A673 (cell line): ENCODE results near the gene IQGAP1. TPM values are rescaled to one million over a fixed set of nuclear protein-coding genes. Genes with fewer than 3 reads are reported as not detected.

Experiments
- BruUV-seq: library from RNA; stranded (reverse); fragments of 400-500 nt; replicated peaks from 2 replicates; lab custom pipeline; 2021; lab: Mats Ljungman, UMichigan
- CTCF ChIA-PET: fragments of 300-600 bp; sonication (Branson Sonifier 250); formaldehyde crosslinking; loops from one replicate; lab custom pipeline; 2022; ENCODE audit warnings: antibody characterized with exemption; lab: Charles Lee
- POLR2A ChIA-PET: fragments of 300-600 bp; sonication (Branson Sonifier 250); formaldehyde crosslinking; loops from one replicate; lab custom pipeline; 2022; ENCODE audit warnings: antibody characterized with exemption; ENCODE audit not compliant: low non-redundant PET; lab: Charles Lee
- DNase-seq: peaks from one replicate; pipeline ENCODE4 v3.0.0-alpha.2; 2015; ENCODE audit warnings: low spot score
- H3K27ac ChIP-seq: fragments of 200-600 bp; sonication (generic); 2 replicates; pipeline ENCODE4 v1.5.1; 2016; ENCODE audit warnings: mixed run types, low read depth, mild to moderate bottlenecking, mixed read lengths, antibody characterized with exemption, low read length; ENCODE audit not compliant: poor library complexity, severe bottlenecking
- H3K27me3 ChIP-seq: fragments of 200-600 bp; sonication (generic); replicated peaks from 2 replicates; pipeline ENCODE4 v1.6.1; 2017; ENCODE audit warnings: mixed run types, low read depth, mild to moderate bottlenecking, mixed read lengths, antibody characterized with exemption, low read length; ENCODE audit not compliant: insufficient read depth, poor library complexity
- H3K36me3 ChIP-seq: fragments of 200-600 bp; sonication (generic); 2 replicates; pipeline ENCODE4 v1.6.1; 2016; ENCODE audit warnings: mixed run types, mild to moderate bottlenecking, mixed read lengths, antibody characterized with exemption, low read length; ENCODE audit not compliant: insufficient read depth, poor library complexity, severe bottlenecking
- H3K4me1 ChIP-seq: fragments of 200-600 bp; sonication (generic); 2 replicates; pipeline ENCODE4 v1.6.1; 2017; ENCODE audit warnings: mixed run types, mild to moderate bottlenecking, mixed read lengths, antibody characterized with exemption, low read length; ENCODE audit not compliant: insufficient read depth, poor library complexity, severe bottlenecking
- H3K4me3 ChIP-seq: fragments of 200-600 bp; sonication (generic); 2 replicates; pipeline ENCODE4 v1.5.1; 2016; ENCODE audit warnings: low read depth, mixed run types, mild to moderate bottlenecking, mixed read lengths, low read length; ENCODE audit not compliant: poor library complexity, severe bottlenecking
- H3K9me3 ChIP-seq: fragments of 200-600 bp; sonication (generic); 2 replicates; pipeline ENCODE4 v1.6.1; 2016; ENCODE audit warnings: mixed run types, low read depth, mild to moderate bottlenecking, mixed read lengths, antibody characterized with exemption, low read length; ENCODE audit not compliant: poor library complexity, severe bottlenecking
- EZH2 ChIP-seq: fragments of 200-600 bp; sonication (generic); IDR thresholded peaks from 2 replicates; pipeline ENCODE4 v1.6.1; 2017; ENCODE audit warnings: borderline replicate concordance, low read depth, mild to moderate bottlenecking, mixed read lengths, antibody characterized with exemption, low read length; ENCODE audit not compliant: poor library complexity, severe bottlenecking
- intact Hi-C: fragments of 100-400 bp; cut with micrococcal nuclease; formaldehyde crosslinking; loops from one replicate; pipeline ENCODE4 v1.10.0; 2022; ENCODE audit not compliant: unreplicated experiment
- total RNA-seq: library from RNA; stranded (reverse); gene quantifications from 2 replicates; pipeline ENCODE4 v1.2.3, GENCODE V29; 2021
- TF ChIP-seq, protein P1 (sequence below): fragments of 300-800, 200-600 bp; sonication (generic); conservative IDR thresholded peaks from 2 replicates; pipeline ENCODE4 v1.5.1; 2017; ENCODE audit warnings: low read depth, mild to moderate bottlenecking, antibody characterized with exemption, low read length, moderate library complexity, mixed read lengths

IQGAP1 gene
- total RNA-seq, 1 experiment from 2014 or later, result 119 TPM

DNA sequence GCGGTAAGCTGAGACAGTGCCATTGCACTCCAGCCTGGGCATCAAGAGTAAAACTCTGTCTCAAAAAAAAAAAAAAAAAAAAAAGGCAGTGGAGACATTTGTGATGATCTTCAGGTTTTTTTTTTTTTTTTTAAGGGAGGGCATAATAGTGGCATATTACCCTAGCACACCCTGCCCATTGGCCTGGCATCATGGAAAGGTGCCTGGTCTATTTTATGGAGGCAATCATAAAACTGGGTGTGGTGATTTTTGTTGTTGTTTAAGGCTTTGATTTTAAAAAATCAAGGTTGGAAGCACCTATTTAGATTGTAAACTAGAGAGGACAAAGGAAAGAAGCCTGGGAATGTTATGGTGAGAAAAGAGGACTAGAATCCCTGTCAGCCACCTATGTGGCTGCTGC is 6.0 kb downstream of the IQGAP1 start:
- H3K36me3 ChIP-seq, result peaks cover 21% of the 10 kb centered on the region
- CTCF ChIA-PET, result no interaction called here
- POLR2A ChIA-PET, result no interaction called here
- DNase-seq, result no peak
- peaks cover 4% of the 10 kb centered on the region for H3K4me1 ChIP-seq
- H3K27me3 ChIP-seq, result no peaks in the 10 kb centered on the region
- TF ChIP-seq EZH2, result no peak
- TF ChIP-seq, protein P1, sequence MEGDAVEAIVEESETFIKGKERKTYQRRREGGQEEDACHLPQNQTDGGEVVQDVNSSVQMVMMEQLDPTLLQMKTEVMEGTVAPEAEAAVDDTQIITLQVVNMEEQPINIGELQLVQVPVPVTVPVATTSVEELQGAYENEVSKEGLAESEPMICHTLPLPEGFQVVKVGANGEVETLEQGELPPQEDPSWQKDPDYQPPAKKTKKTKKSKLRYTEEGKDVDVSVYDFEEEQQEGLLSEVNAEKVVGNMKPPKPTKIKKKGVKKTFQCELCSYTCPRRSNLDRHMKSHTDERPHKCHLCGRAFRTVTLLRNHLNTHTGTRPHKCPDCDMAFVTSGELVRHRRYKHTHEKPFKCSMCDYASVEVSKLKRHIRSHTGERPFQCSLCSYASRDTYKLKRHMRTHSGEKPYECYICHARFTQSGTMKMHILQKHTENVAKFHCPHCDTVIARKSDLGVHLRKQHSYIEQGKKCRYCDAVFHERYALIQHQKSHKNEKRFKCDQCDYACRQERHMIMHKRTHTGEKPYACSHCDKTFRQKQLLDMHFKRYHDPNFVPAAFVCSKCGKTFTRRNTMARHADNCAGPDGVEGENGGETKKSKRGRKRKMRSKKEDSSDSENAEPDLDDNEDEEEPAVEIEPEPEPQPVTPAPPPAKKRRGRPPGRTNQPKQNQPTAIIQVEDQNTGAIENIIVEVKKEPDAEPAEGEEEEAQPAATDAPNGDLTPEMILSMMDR, result no peak
- H3K27ac ChIP-seq, result no peak overlapping the region
- no peak overlapping the region for H3K4me3 ChIP-seq
- intact Hi-C loops, result no loop called here
- H3K9me3 ChIP-seq, result no peaks in the 10 kb centered on the region
- no TSS peak for BruUV-seq

DNA sequence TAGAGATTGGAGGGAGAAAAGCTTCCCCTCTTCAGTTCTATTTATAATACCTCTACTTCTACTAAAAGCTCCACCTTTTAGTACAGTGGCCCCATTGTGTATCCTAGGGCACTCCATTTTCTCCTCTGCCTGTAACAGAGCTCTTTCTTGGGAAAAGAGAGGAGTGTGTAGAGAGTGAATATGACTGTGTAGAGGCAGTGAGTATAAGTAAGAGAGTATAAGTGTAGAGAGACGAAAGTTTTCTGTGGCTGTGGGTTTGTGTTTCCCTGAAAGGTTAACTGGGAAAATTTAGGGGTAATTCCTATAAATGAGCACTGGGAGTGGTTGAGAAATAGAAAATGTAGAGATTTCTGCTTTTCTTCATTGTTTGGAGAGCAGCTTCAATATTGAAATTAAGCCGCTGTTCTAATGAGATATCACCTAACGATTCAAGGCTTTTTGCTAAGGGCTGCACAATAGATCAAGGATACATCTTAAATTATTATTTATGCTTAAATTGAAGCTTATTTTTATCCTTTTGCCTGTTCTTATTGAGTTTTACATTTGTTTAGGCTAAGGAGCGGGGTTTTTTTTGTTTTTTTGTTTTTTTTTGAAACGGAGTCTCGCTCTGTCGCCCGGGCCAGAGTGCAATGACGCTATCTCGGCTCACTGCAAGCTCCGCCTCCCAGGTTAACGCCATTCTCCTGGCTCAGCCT is 6.9 kb downstream of the IQGAP1 start:
- Histone ChIP-seq H3K4me3 (no peak overlapping the region), H3K4me1 (peaks cover 3% of the 10 kb centered on the region), H3K27ac (peak overlapping the region; percentile 2), H3K36me3 (peaks cover 21% of the 10 kb centered on the region), H3K9me3 (no peaks in the 10 kb centered on the region), H3K27me3 (no peaks in the 10 kb centered on the region)
- BruUV-seq, result no TSS peak
- no peak for DNase-seq
- TF ChIP-seq, protein P1, result no peak
- TF ChIP-seq EZH2, result no peak
- ChIA-PET CTCF (no interaction called here), POLR2A (no interaction called here)
- intact Hi-C loops, result no loop called here

DNA sequence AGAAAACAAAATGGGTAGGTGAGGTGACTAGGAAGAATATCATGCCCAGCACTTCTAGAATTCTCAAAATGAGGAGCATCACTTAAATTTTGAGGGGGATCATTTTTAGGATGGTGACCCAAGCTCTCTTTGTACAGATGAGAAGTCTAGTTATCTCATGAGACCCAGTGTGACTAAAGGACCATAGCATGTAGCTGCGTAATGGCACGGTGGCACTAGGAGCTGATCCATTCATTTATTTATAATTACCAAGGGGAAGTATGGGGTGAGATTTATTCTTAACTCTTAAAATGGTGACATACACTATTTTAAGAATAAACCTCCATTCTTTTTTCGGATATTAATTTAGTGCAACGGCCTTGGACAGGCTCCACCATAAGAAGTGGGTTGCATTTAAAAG is 8.3 kb downstream of the IQGAP1 start:
- intact Hi-C loops, result no loop called here
- Histone ChIP-seq H3K27me3 (no peaks in the 10 kb centered on the region), H3K4me3 (no peak overlapping the region), H3K27ac (no peak overlapping the region), H3K36me3 (peaks cover 13% of the 10 kb centered on the region), H3K4me1 (peaks cover 16% of the 10 kb centered on the region), H3K9me3 (no peaks in the 10 kb centered on the region)
- ChIA-PET CTCF (no interaction called here), POLR2A (no interaction called here)
- no peak for DNase-seq
- TF ChIP-seq, protein P1, result no peak
- TF ChIP-seq EZH2, result no peak
- BruUV-seq, result no TSS peak
